OCI-M2 (cell line): Measurements from ENCODE around the gene TLDC2.
"Not testable (repeated sequence)": the region's sequence is repeated elsewhere in the genome, so short reads cannot be mapped to it uniquely, and the experiment has no call there.

Source experiments
- DNase-seq: peaks from one replicate; lab custom pipeline; 2025; ENCODE audit not compliant: unreplicated experiment; lab: John Stamatoyannopoulos, UW

Gene TLDC2

GRCh38 chr20:36866681-36867495 lies 9.1 kb upstream of the TLDC2 start:
- no peak for DNase-seq

GRCh38 chr20:36871640-36872570 lies 4.0 kb upstream of the TLDC2 start:
- no peak for DNase-seq

- DNase-seq = no peak
These were observed 3.1 kb upstream of the TLDC2 start for GRCh38 chr20:36872852-36873251.

GRCh38 chr20:36873498-36874189 lies 2.3 kb upstream of the TLDC2 start:
- DNase-seq = no peak

- not testable (repeated sequence) for DNase-seq
These were observed 845 bp upstream of the TLDC2 start for GRCh38 chr20:36875093-36875492.

GRCh38 chr20:36876473-36876833 lies 515 bp downstream of the TLDC2 start:
- no peak for DNase-seq

- no peak for DNase-seq
These were observed 3.0 kb downstream of the TLDC2 start for GRCh38 chr20:36878941-36879340.

GRCh38 chr20:36880741-36881250 lies 4.9 kb downstream of the TLDC2 start:
- DNase-seq = no peak

GRCh38 chr20:36881331-36881730 lies 5.4 kb downstream of the TLDC2 start:
- no peak for DNase-seq

- DNase-seq = no peak
These were observed 6.0 kb downstream of the TLDC2 start for GRCh38 chr20:36881888-36882287.

GRCh38 chr20:36883977-36884535 lies 8.1 kb downstream of the TLDC2 start:
- DNase-seq = no peak

GRCh38 chr20:36885356-36885755 lies 9.4 kb downstream of the TLDC2 start:
- no peak for DNase-seq

- peak; percentile 82 for DNase-seq
These were observed 11.2 kb downstream of the TLDC2 start for GRCh38 chr20:36886859-36887751.

- no peak for DNase-seq
These were observed 11.8 kb downstream of the TLDC2 start for GRCh38 chr20:36887752-36888090.

GRCh38 chr20:36888880-36889516 lies 13.1 kb downstream of the TLDC2 start:
- DNase-seq = no peak

- DNase-seq = no peak
These were observed 14.6 kb downstream of the TLDC2 start for GRCh38 chr20:36890586-36890985.

GRCh38 chr20:36891211-36891610 lies 15.3 kb downstream of the TLDC2 start:
- no peak for DNase-seq

- no peak for DNase-seq
These were observed 17.9 kb downstream of the TLDC2 start for GRCh38 chr20:36893801-36894200.

- no peak for DNase-seq
These were observed 19.1 kb downstream of the TLDC2 start for GRCh38 chr20:36895036-36895435.

- DNase-seq = no peak
These were observed 28.8 kb downstream of the TLDC2 start for GRCh38 chr20:36904690-36905089.
